ENCODE data around the gene AMZ1. TPM values are rescaled to one million over a fixed set of nuclear protein-coding genes. Genes with fewer than 3 reads are reported as not detected.
"Not testable (repeated sequence)": the region's sequence is repeated elsewhere in the genome, so short reads cannot be mapped to it uniquely, and the experiment has no call there.

Gene AMZ1
- total RNA-seq, 1 experiment from 2014 or later, result 0.74 TPM

DNA sequence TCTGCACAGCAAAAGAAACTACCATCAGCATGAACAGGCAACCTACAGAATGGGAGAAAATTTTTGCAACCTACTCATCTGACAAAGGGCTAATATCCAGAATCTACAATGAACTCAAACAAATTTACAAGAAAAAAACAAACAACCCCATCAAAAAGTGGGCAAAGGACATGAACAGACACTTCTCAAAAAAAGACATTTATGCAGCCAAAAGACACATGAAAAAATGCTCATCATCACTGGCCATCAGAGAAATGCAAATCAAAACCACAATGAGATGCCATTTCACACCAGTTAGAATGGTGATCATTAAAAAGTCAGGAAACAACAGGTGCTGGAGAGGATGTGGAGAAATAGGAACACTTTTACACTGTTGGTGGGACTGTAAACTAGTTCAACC lies 60.7 kb downstream of the AMZ1 start:
- H3K27me3 Mint-ChIP-seq (ENCODE audit: low read depth); H2BK12ac ChIP-seq (ENCODE audit: insufficient read length, low read depth, low read length); DNase-seq; H4K5ac ChIP-seq (ENCODE audit: insufficient read length, low read depth, low read length); H3K4me2 ChIP-seq (ENCODE audit: insufficient read depth, insufficient read length, low read length); H3K14ac ChIP-seq (ENCODE audit: insufficient read depth, low read length); H4K8ac ChIP-seq (replicated peaks; ENCODE audit: insufficient read length, low read depth, low read length); H2BK120ac ChIP-seq (ENCODE audit: low read depth, low read length, poor library complexity, severe bottlenecking); H2AFZ ChIP-seq (ENCODE audit: low read length); H3K27me3 ChIP-seq (ENCODE audit: insufficient read depth, low read length); H3K56ac ChIP-seq (ENCODE audit: insufficient read length, low read depth, low read length); H3K23me2 ChIP-seq (ENCODE audit: insufficient read length, low read depth, low read length, poor library complexity, severe bottlenecking); H3K18ac ChIP-seq (ENCODE audit: insufficient read length, low read depth, low read length); H3T11ph ChIP-seq (ENCODE audit: low read length); H3K4me1 ChIP-seq (ENCODE audit: insufficient read depth, low read length); H2BK15ac ChIP-seq (ENCODE audit: low read depth, low read length); H3K4ac ChIP-seq (ENCODE audit: low read depth, low read length); H3K9ac ChIP-seq (ENCODE audit: extremely low read depth, insufficient read length, low read length); H2AK5ac ChIP-seq (ENCODE audit: insufficient read length, low read length); H3K23ac ChIP-seq (ENCODE audit: insufficient read length, low read depth, low read length); H4K20me1 ChIP-seq (ENCODE audit: control insufficient read depth, insufficient read depth, insufficient read length); H3K79me1 ChIP-seq (ENCODE audit: insufficient read depth, low read depth, low read length, poor library complexity, severe bottlenecking); H4K91ac ChIP-seq (ENCODE audit: insufficient read length, low read depth, low read length); H3K9me3 ChIP-seq (ENCODE audit: control insufficient read depth, low read depth, low read length); H2BK20ac ChIP-seq (ENCODE audit: low read depth, low read length, poor library complexity, severe bottlenecking); H3K27ac ChIP-seq (ENCODE audit: insufficient read length, low read depth, low read length); H2BK5ac ChIP-seq (ENCODE audit: insufficient read length, low read length); H3K27ac Mint-ChIP-seq; H3K4me3 Mint-ChIP-seq: not testable (repeated sequence)
- Mint-ChIP-seq H3K9me3 (peaks cover 34 to 40% of the 10 kb centered on the region in 2 experiments), H3K4me1 (peaks cover 16 to 17% of the 10 kb centered on the region in 2 experiments), H3K36me3 (ENCODE audit: insufficient read depth in 1 of 3, low read depth in 3 of 3) (peaks cover 35 to 41% (median 38%) of the 10 kb centered on the region in 3 experiments)
- peaks cover 15% of the 10 kb centered on the region; the same call in 1 of the 2 replicates for H3K79me2 ChIP-seq (ENCODE audit: insufficient read depth, low read length)

All from H9 (cell line).